ENCODE measurements around the gene CDC34. TPM values are rescaled to one million over a fixed set of nuclear protein-coding genes. Genes with fewer than 3 reads are reported as not detected.

The CDC34 gene
- total RNA-seq, 6 experiments from 2014 or later: 44.8 to 81.8 (median 49.5) TPM

- Histone ChIP-seq H3K4me3 (no peak overlapping the region), H3K27ac (no peak overlapping the region), H3K4me1 (peaks cover 0 to 9% (median 0%) of the 10 kb centered on the region in 4 donors), H3K36me3 (no peaks in the 10 kb centered on the region), H3K27me3 (no peaks in the 10 kb centered on the region), H3K9me3 (no peaks in the 10 kb centered on the region)
- 89% methylated on average over 3 of the region's 32 CpGs for WGBS (ENCODE audit: insufficient coverage, low coverage, low lambda C conversion rate, missing lambda C conversion rate)
- ATAC-seq (no peak), DNase-seq (no peak)
- TF ChIP-seq POLR2A (IDR thresholded peaks at IDR 0.05): no peak
- TF ChIP-seq, protein P1, sequence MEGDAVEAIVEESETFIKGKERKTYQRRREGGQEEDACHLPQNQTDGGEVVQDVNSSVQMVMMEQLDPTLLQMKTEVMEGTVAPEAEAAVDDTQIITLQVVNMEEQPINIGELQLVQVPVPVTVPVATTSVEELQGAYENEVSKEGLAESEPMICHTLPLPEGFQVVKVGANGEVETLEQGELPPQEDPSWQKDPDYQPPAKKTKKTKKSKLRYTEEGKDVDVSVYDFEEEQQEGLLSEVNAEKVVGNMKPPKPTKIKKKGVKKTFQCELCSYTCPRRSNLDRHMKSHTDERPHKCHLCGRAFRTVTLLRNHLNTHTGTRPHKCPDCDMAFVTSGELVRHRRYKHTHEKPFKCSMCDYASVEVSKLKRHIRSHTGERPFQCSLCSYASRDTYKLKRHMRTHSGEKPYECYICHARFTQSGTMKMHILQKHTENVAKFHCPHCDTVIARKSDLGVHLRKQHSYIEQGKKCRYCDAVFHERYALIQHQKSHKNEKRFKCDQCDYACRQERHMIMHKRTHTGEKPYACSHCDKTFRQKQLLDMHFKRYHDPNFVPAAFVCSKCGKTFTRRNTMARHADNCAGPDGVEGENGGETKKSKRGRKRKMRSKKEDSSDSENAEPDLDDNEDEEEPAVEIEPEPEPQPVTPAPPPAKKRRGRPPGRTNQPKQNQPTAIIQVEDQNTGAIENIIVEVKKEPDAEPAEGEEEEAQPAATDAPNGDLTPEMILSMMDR (IDR thresholded peaks at IDR 0.05): no peak
- intact Hi-C loops (cut with DNase I): no loop called here
These were observed 40.3 kb upstream of the CDC34 start for GRCh38 chr19:491146-491741.

GRCh38 chr19:492091-492531 lies 39.4 kb upstream of the CDC34 start:
- no peak for ATAC-seq
- TF ChIP-seq POLR2A (IDR thresholded peaks at IDR 0.05): no peak
- TF ChIP-seq, protein P1 (IDR thresholded peaks at IDR 0.05): no peak
- no peak overlapping the region for H3K27ac ChIP-seq
- H3K4me1 ChIP-seq: peaks cover 0 to 9% (median 0%) of the 10 kb centered on the region in 4 donors
- no peak for DNase-seq
- no peaks in the 10 kb centered on the region for H3K9me3 ChIP-seq
- H3K27me3 ChIP-seq: no peaks in the 10 kb centered on the region
- WGBS (ENCODE audit: insufficient coverage, low coverage, low lambda C conversion rate, missing lambda C conversion rate): 80% methylated on average over 2 of the region's 19 CpGs
- H3K36me3 ChIP-seq: no peaks in the 10 kb centered on the region
- intact Hi-C loops (cut with DNase I): no loop called here
- H3K4me3 ChIP-seq: no peak overlapping the region

- H3K4me1 ChIP-seq: peaks cover 0 to 9% (median 0%) of the 10 kb centered on the region in 4 donors
- no peak for DNase-seq
- H3K36me3 ChIP-seq: no peaks in the 10 kb centered on the region
- 60% methylated on average over 7 of the region's 23 CpGs for WGBS (ENCODE audit: insufficient coverage, low coverage, low lambda C conversion rate, missing lambda C conversion rate)
- no peak for ATAC-seq
- TF ChIP-seq POLR2A (IDR thresholded peaks at IDR 0.05): no peak
- no peak overlapping the region for H3K27ac ChIP-seq
- no peaks in the 10 kb centered on the region for H3K27me3 ChIP-seq
- H3K9me3 ChIP-seq: no peaks in the 10 kb centered on the region
- no peak overlapping the region for H3K4me3 ChIP-seq
- intact Hi-C loops (cut with DNase I): no loop called here
These were observed 38.0 kb upstream of the CDC34 start for GRCh38 chr19:493391-494170.

DNA sequence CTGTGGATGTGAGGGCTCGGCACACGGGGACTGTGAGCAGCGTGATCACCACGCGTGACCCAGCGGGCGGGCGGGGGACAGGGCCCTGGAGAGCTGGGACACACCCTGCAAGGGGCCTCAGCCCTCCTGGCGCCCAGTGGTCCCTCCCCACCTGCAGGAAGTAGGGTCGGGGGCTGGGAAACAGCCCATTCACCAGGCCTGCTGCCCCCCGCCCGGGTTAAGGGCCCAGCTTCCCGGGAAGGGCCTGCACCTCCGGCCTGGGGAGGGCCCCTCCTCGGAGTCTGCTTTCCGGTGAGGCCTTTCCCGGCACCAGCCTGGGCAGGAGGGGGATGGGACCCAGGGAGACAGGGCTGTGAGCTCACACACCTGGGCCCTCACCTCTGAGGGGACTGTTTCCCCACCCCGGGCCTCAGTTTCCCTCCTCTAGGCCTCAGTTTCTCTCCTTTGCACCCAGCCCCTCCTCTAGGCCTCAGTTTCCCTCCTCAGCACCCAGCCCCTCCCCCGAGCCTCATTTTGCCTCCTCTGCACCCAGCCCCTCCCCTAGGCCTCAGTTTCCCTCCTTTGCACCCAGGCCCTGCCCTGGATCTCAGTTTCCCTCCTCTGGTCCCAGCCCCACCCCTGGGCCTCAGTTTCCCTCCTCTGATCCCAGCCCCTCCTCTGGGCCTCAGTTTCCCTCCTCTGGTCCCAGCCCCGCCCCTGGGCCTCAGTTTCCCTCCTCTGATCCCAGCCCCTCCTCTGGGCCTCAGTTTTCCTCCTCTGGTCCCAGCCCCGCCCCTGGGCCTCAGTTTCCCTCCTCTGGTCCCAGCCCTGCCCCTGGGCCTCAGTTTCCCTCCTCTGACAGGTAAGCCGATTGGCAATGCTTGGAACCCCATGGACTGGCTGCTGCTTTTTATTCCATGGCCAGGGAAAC lies 37.1 kb upstream of the CDC34 start:
- Histone ChIP-seq H3K4me3 (no peak overlapping the region), H3K36me3 (no peaks in the 10 kb centered on the region), H3K9me3 (no peaks in the 10 kb centered on the region), H3K27me3 (no peaks in the 10 kb centered on the region), H3K27ac (no peak overlapping the region), H3K4me1 (peaks cover 0 to 8% (median 0%) of the 10 kb centered on the region in 4 donors)
- TF ChIP-seq, protein P1 (IDR thresholded peaks at IDR 0.05): no peak
- no peak for TF ChIP-seq POLR2A (IDR thresholded peaks at IDR 0.05)
- 54% methylated on average over 10 of the region's 22 CpGs for WGBS (ENCODE audit: insufficient coverage, low coverage, low lambda C conversion rate, missing lambda C conversion rate)
- DNase-seq: no peak
- intact Hi-C loops (cut with DNase I): no loop called here
- ATAC-seq: peak in 1 of 4 donors; percentile 7
